Gastrocnemius medialis (tissue), 4 donors: ENCODE measurements around the gene ASTN1. TPM values are rescaled to one million over a fixed set of nuclear protein-coding genes. Genes with fewer than 3 reads are reported as not detected.

Source experiments
- ATAC-seq, 2 donors: fragments of 150-250 bp; one replicate each; pipeline ENCODE4 v1.9.1; 2016
- DNase-seq, 2 donors: peaks; one replicate each; pipeline ENCODE4 v3.0.0-alpha.2; 2019
- H3K27ac ChIP-seq, 4 donors: fragments of 200-600 bp; sonication (generic); 1 replicate in 1 of 4; 2 replicates in 3 of 4; pipeline ENCODE4 v1.5.1; 2016 to 2018; ENCODE audit warnings: mild to moderate bottlenecking in 2 of 4, moderate library complexity in 1 of 4
- H3K27me3 ChIP-seq, 3 donors: fragments of 200-600 bp; sonication (generic) in 2 of 3; 1 replicate in 1 of 3; 2 replicates in 2 of 3; pipeline versions ENCODE4 v1.5.1 to v1.6.0; 2016 to 2019; ENCODE audit warnings: mild to moderate bottlenecking in 1 of 3, moderate library complexity in 1 of 3
- H3K36me3 ChIP-seq, 2 donors: fragments of 200-600 bp; sonication (generic) in 1 of 2; one replicate each; pipeline ENCODE4 v1.5.1; 2017 to 2018
- H3K4me1 ChIP-seq, 2 donors: fragments of 200-600 bp; sonication (generic) in 1 of 2; one replicate each; pipeline ENCODE4 v1.5.1; 2016 to 2017; ENCODE audit warnings: mild to moderate bottlenecking in 2 of 2
- H3K4me3 ChIP-seq, 4 donors: fragments of 200-600 bp; sonication (generic) in 3 of 4; 1 replicate in 1 of 4; 2 replicates in 3 of 4; pipeline ENCODE4 v1.5.1; 2016 to 2019; ENCODE audit warnings: mild to moderate bottlenecking in 2 of 4
- H3K9me3 ChIP-seq, 3 donors: fragments of 200-600 bp; sonication (generic) in 2 of 3; 1 replicate in 1 of 3; 2 replicates in 2 of 3; pipeline ENCODE4 v1.5.1; 2016 to 2019
- POLR2A ChIP-seq, 2 donors: fragments of 450-650 bp; IDR thresholded peaks; one replicate each; pipeline ENCODE4 v1.6.1; 2017; ENCODE audit warnings: antibody characterized with exemption in 2 of 2, mild to moderate bottlenecking in 2 of 2, moderate library complexity in 2 of 2
- in situ Hi-C, 4 donors: fragments of 200-750 bp; cut with MboI; loops; one replicate each; pipeline versions ENCODE4 v1.15.0 to v1.8.0; 2017; ENCODE audit warnings: low sequenced_read_pairs in 4 of 4
- intact Hi-C: fragments of 100-400 bp; cut with DNase I; formaldehyde crosslinking; loops from one replicate; pipeline ENCODE4 v1.15.1; 2023; ENCODE audit warnings: low total_unique reads
- total RNA-seq, 4 donors: library from RNA; depleted of rRNA; stranded (reverse); fragments of >200 nt; gene quantifications; one replicate each; pipeline versions ENCODE4 v1.1.0 to v1.2.3, GENCODE V29; 2016
- TF ChIP-seq, protein P1 (sequence below), 5 experiments: fragments of 450-650 bp in 3 of 5; fragments of 200-600 bp in 2 of 5; sonication (generic) in 2 of 5; IDR thresholded peaks in 4 of 5; conservative IDR thresholded peaks in 1 of 5; 1 replicate in 4 of 5; 2 replicates in 1 of 5; pipeline ENCODE4 v1.5.1; 2016 to 2019; ENCODE audit warnings: antibody characterized with exemption in 5 of 5, mild to moderate bottlenecking in 3 of 5, moderate library complexity in 3 of 5

ASTN1 gene
- total RNA-seq, 4 donors from 2014 or later, result 0.09 to 0.10 TPM; not detected in 2

DNA sequence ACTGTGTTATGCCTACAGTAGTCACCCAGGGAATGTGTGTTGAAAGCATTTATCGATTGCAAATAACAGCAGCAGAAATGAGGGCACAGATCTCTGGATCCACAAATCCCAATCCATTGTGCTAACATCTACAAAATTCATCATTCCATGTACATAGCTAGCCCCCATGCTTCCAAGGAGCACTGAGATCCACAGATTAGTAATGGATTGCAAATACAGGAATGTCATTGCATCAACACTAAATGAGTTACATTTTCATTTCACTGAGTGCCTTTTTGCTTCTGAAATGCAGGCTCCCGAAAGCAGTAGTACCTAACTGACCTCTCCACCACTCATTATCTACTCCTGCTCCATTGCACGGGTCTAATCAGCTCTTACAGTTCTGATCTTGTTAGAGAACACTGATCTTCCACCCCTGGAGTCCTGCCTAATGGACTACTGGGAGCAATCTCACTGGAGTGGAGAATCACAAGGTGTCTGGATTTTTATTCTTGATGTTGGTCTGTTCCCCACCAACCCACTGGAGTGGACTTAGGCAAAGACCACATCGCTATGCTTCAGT, 30.5 kb downstream of the ASTN1 start:
- in situ Hi-C loops (no loop called here), intact Hi-C loops (no loop called here)
- H3K27ac ChIP-seq, result no peak overlapping the region
- ATAC-seq, result no peak
- H3K4me1 ChIP-seq, result no peaks in the 10 kb centered on the region
- no peaks in the 10 kb centered on the region for H3K36me3 ChIP-seq
- TF ChIP-seq, protein P1, sequence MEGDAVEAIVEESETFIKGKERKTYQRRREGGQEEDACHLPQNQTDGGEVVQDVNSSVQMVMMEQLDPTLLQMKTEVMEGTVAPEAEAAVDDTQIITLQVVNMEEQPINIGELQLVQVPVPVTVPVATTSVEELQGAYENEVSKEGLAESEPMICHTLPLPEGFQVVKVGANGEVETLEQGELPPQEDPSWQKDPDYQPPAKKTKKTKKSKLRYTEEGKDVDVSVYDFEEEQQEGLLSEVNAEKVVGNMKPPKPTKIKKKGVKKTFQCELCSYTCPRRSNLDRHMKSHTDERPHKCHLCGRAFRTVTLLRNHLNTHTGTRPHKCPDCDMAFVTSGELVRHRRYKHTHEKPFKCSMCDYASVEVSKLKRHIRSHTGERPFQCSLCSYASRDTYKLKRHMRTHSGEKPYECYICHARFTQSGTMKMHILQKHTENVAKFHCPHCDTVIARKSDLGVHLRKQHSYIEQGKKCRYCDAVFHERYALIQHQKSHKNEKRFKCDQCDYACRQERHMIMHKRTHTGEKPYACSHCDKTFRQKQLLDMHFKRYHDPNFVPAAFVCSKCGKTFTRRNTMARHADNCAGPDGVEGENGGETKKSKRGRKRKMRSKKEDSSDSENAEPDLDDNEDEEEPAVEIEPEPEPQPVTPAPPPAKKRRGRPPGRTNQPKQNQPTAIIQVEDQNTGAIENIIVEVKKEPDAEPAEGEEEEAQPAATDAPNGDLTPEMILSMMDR (IDR thresholded peaks at IDR 0.05 in 4 of 5, conservative IDR thresholded peaks at IDR 0.05 in 1 of 5), result no peak
- TF ChIP-seq POLR2A (IDR thresholded peaks at IDR 0.05), result no peak
- H3K9me3 ChIP-seq, result no peaks in the 10 kb centered on the region
- H3K4me3 ChIP-seq, result no peak overlapping the region
- DNase-seq, result no peak
- H3K27me3 ChIP-seq, result no peaks in the 10 kb centered on the region

DNA sequence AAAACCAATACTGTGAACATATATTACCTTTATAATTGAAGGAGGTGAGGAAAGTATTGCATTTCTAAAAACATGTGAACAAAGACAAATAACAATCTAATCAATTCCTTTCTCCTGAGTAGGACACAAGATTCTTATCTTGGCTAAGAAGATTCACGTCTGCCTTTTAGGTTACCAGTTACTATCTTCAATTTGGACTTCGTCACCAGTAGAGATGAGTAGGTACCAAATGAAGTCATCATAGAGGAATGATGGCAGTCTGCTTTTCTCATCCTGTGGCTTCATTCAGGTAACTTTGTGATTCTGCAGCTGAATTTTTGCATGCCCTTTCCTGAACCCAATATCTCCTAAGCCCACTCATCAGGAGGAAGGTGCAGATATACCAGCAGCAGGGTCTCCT, 32.4 kb downstream of the ASTN1 start:
- DNase-seq (no peak), ATAC-seq (no peak)
- Histone ChIP-seq H3K27ac (no peak overlapping the region), H3K4me1 (no peaks in the 10 kb centered on the region), H3K27me3 (no peaks in the 10 kb centered on the region), H3K36me3 (no peaks in the 10 kb centered on the region), H3K9me3 (no peaks in the 10 kb centered on the region), H3K4me3 (no peak overlapping the region)
- intact Hi-C loops (no loop called here), in situ Hi-C loops (no loop called here)
- no peak for TF ChIP-seq POLR2A (IDR thresholded peaks at IDR 0.05)
- TF ChIP-seq, protein P1 (IDR thresholded peaks at IDR 0.05 in 4 of 5, conservative IDR thresholded peaks at IDR 0.05 in 1 of 5), result no peak

DNA sequence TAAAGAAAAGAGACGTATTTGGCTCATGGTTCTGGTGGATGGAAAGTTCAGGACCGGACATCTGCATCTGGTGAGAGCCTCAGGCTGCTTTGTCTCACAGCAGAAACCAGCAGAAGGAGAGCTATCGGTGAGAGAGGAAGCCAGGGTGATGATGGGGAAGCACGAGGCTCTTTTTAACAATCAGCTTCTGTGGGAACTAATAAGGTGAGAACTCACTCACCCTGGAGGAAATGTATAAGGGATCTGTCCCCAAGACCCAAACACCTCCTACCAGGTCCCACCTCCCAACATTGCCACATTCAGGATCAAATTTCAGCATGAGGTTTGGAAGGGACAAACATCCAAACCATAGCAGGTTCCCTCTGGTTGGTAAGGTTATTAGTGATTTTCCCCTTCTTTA, 32.8 kb downstream of the ASTN1 start:
- Histone ChIP-seq H3K4me1 (no peaks in the 10 kb centered on the region), H3K27me3 (no peaks in the 10 kb centered on the region), H3K36me3 (no peaks in the 10 kb centered on the region), H3K9me3 (no peaks in the 10 kb centered on the region), H3K4me3 (no peak overlapping the region), H3K27ac (no peak overlapping the region)
- no peak for TF ChIP-seq POLR2A (IDR thresholded peaks at IDR 0.05)
- TF ChIP-seq, protein P1 (IDR thresholded peaks at IDR 0.05 in 4 of 5, conservative IDR thresholded peaks at IDR 0.05 in 1 of 5), result no peak
- intact Hi-C loops, result no loop called here
- in situ Hi-C loops, result no loop called here
- no peak for ATAC-seq
- no peak for DNase-seq

DNA sequence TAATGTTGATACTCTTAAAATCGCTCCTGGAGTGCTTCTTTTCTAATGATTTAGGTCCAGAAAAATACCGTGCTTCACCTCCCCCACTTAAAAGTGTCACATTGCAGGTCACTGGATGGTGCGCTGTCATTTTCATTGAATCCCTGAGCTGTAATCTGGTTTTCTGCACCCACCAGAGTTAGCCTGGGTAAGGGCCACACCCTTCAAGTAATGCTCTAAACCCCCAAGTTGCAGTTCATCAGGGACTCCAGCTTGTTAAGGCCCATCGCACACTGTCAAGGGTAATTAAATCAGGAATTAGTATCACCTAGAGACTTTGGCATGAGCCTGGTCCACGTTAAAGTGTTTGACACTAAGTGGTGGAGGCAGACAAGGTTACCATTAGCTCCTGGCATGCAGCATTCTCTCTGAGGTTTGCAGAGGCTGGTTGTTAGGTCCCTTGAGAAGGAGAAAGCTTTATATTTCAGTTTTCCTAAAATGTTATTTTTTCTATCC, 34.0 kb downstream of the ASTN1 start:
- DNase-seq (no peak), ATAC-seq (no peak)
- Histone ChIP-seq H3K27ac (no peak overlapping the region), H3K27me3 (no peaks in the 10 kb centered on the region), H3K4me1 (no peaks in the 10 kb centered on the region), H3K9me3 (no peaks in the 10 kb centered on the region), H3K36me3 (no peaks in the 10 kb centered on the region), H3K4me3 (no peak overlapping the region)
- intact Hi-C loops (no loop called here), in situ Hi-C loops (no loop called here)
- TF ChIP-seq, protein P1 (IDR thresholded peaks at IDR 0.05 in 4 of 5, conservative IDR thresholded peaks at IDR 0.05 in 1 of 5), result no peak
- no peak for TF ChIP-seq POLR2A (IDR thresholded peaks at IDR 0.05)
